ENCODE data around the gene PLEKHN1.
A peak's percentile ranks its signal among the peaks of the same experiment; 100 is the strongest.
"Not testable (repeated sequence)": the region's sequence is repeated elsewhere in the genome, so short reads cannot be mapped to it uniquely, and the experiment has no call there.

Gene PLEKHN1

GRCh38 chr1:992362-992761 lies 26.1 kb downstream of the PLEKHN1 start:
- no peak for DNase-seq (ENCODE audit: low read depth in 3 of 3)

- no peak for DNase-seq (ENCODE audit: low read depth in 3 of 3)
These were observed 27.2 kb downstream of the PLEKHN1 start for GRCh38 chr1:993379-993995.

- DNase-seq (ENCODE audit: low read depth in 3 of 3), result not testable (repeated sequence)
These were observed 28.3 kb downstream of the PLEKHN1 start for GRCh38 chr1:994546-994945.

GRCh38 chr1:995665-996633 lies 29.7 kb downstream of the PLEKHN1 start:
- no peak for DNase-seq (ENCODE audit: low read depth in 3 of 3)

- no peak for DNase-seq (ENCODE audit: low read depth in 3 of 3)
These were observed 30.8 kb downstream of the PLEKHN1 start for GRCh38 chr1:996851-997712.

GRCh38 chr1:997713-997992 lies 31.4 kb downstream of the PLEKHN1 start:
- no peak for DNase-seq (ENCODE audit: low read depth in 3 of 3)

- DNase-seq (ENCODE audit: low read depth in 3 of 3), result no peak
These were observed 31.9 kb downstream of the PLEKHN1 start for GRCh38 chr1:997993-998744.

- DNase-seq (ENCODE audit: low read depth in 3 of 3), result no peak
These were observed 32.4 kb downstream of the PLEKHN1 start for GRCh38 chr1:998745-998994.

- DNase-seq (ENCODE audit: low read depth in 3 of 3), result no peak
These were observed 32.9 kb downstream of the PLEKHN1 start for GRCh38 chr1:998995-999724.

- peak in 1 of 3 donors; percentile 65 for DNase-seq (ENCODE audit: low read depth in 3 of 3)
These were observed 33.6 kb downstream of the PLEKHN1 start, which contains the start of gene HES4 for GRCh38 chr1:999725-1000356. TSS of gene HES4 (minus strand) at chr1:1000097. CDS start at chr1:999973, 124 bp downstream.

GRCh38 chr1:1000357-1001056 lies 34.2 kb downstream of the PLEKHN1 start:
- DNase-seq (ENCODE audit: low read depth in 3 of 3), result peak; percentile 42 to 63 (median 49)

- no peak for DNase-seq (ENCODE audit: low read depth in 3 of 3)
These were observed 34.9 kb downstream of the PLEKHN1 start for GRCh38 chr1:1001057-1001783.

- no peak for DNase-seq (ENCODE audit: low read depth in 3 of 3)
These were observed 37.5 kb downstream of the PLEKHN1 start for GRCh38 chr1:1003618-1004419.

- no peak for DNase-seq (ENCODE audit: low read depth in 3 of 3)
These were observed 38.1 kb downstream of the PLEKHN1 start for GRCh38 chr1:1004420-1004779.

- DNase-seq (ENCODE audit: low read depth in 3 of 3), result no peak
These were observed 38.8 kb downstream of the PLEKHN1 start for GRCh38 chr1:1004780-1005697.

GRCh38 chr1:1005774-1006304 lies 39.6 kb downstream of the PLEKHN1 start:
- no peak for DNase-seq (ENCODE audit: low read depth in 3 of 3)

Data from stimulated activated CD4-positive, alpha-beta T cell treated with anti-CD3 and anti-CD28 coated beads, TNF-alpha, amount 100 ng/mL, for 48 hours (primary cell).